ENCODE results near the gene CRX.
"Not testable (repeated sequence)": the region's sequence is repeated elsewhere in the genome, so short reads cannot be mapped to it uniquely, and the experiment has no call there.

The CRX gene

DNA sequence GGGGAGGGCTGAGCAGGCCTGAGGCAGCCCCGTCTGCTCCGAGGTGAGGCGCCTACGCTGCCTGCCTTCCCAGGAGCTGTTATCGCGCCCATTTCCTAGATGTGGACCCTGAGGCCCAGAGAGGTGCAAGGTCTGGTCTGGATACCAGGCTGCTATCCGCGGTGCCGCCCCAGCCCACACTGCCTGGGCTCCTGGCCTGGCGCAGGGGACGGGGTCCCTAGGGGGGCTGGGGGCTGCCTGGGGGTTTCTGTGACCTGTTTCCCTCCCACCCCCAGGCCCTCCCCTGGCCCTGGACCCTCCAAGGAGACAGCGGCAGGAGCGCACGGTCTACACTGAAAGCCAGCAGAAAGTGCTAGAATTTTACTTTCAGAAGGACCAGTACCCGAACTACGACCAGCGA lies 38.1 kb downstream of the CRX start:
- not testable (repeated sequence) for DNase-seq (ENCODE audit: low read depth in 2 of 2)

DNA sequence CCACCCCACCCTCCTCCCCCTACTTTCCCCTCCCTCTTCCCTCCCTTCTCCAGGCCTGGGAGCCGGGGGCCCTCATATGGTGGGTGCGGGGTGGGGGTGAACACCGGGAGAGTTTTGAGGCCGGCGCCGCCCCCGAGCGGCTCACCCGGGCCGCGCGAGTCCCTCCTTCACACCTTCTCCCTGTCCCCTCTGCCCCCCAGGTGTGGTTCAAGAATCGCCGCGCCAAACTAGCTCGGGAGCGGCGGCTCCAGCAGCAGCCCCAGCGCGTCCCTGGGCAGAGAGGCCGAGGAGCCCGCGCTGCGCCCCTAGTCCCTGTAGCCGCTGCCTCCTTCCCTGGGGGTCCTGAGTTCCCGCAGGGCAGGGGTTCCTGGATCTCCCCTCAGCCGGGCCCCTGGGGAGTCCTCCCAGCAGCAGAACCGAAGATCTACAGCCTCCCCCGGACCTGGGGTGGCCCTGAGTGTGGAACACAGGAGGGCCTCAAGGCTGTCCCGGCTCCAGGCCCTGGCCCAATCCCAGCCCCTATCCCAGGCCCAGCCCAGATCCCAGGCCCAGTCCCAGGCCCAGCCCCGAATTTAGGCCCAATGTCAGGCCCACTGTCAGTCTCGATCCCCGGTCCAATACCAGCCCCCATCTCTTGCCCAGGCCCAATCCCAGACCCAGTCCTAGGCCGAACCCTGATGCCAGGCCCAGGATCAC lies 39.0 kb downstream of the CRX start:
- no peak for DNase-seq (ENCODE audit: low read depth in 2 of 2)

DNA sequence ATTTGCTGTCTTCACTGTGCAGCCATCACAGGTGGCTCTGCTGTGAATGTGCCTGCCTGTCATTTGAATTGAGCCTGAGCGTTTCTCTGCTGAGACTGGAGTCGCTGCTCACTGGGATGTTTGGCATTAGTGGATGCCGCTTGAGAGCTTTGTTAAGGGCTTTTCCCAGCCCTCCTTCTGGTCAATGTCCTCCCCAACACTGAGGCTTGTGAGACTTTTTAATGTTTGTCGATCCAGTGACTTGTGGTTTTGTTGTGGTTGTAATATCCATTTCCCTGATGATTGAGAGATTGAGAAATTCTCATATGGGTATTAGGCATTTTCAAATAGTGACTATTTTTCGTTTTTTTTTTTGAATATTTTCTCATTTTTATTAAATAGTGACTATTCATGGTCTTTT lies 39.9 kb downstream of the CRX start:
- DNase-seq (ENCODE audit: low read depth in 2 of 2), result no peak

DNA sequence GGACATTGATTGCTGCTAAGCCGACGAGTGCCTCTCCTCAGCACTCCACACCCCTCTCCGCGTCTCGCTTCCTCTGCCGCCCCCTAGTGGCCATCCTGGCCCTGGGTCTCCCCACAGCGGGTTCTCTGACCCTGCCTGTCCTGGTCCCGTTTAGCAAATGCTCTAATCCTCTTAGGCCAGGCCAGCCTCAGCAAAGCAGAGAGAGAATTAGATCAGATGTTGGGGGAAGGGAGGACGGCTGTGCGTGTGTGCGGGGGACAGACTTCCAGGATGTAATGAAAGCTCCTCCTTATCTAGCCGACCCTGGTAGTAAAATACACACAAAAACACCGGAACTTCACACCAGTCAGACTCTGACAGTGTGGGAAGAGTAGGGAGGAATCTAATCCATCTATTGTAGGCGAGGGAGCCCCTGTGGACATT lies 41.8 kb downstream of the CRX start:
- DNase-seq (ENCODE audit: low read depth in 2 of 2), result peak; percentile 62 to 77

DNA sequence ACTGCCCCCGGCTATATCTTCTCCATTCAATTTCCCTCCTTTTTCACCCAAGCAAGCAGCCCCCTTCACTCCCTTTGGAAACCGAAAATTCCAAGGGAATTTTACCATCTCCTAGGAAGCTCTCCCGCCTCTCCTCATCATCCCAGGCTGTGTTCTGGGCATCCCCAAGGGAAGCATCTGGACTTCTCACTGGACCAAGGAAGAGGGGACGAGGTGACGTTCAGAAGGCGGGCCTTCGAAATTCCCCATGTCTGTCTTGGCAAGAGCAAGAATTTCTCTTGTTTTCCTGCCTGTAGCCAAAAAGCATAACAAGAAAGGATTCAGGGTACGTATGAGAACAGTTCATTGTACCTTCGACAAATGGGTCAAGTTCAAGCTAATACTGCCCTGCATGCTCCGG lies 43.4 kb downstream of the CRX start:
- DNase-seq (ENCODE audit: low read depth in 2 of 2), result no peak

DNA sequence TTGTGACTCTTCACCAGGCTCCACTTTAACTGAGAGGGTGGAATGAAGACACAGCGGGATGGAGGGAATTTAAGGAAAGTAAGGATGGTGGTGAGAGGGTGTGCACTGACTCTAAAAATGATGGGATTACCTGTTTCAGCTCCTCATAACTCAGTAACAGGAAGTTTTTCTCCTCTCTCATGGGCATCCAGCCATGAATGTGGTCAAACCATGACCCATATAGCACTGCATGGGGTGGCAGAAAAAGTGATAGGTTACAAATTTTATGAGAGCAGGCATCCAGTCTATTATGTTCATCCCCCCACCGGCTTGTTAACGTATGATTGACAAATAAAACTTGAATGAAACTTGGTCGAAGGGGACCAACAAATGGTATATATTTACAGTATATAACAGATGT lies 57.2 kb downstream of the CRX start:
- no peak for DNase-seq (ENCODE audit: low read depth in 2 of 2)

DNA sequence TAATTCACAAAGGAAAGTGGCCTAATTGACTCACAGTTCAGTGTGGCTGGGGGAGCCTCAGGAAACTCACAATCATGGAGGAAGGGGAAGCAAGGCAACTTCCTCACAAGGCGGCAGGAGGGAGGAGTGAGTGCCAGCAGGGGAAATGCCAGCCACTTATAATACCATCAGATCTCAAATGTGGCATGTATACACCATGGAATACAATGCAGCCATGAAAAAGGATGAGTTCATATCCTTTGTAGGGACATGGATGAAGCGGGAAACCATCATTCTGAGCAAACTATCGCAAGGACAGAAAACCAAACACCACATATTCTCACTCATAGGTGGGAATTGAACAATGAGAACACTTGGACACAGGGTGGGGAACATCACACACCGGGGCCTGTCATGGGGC lies 57.6 kb downstream of the CRX start:
- DNase-seq (ENCODE audit: low read depth in 2 of 2), result not testable (repeated sequence)

DNA sequence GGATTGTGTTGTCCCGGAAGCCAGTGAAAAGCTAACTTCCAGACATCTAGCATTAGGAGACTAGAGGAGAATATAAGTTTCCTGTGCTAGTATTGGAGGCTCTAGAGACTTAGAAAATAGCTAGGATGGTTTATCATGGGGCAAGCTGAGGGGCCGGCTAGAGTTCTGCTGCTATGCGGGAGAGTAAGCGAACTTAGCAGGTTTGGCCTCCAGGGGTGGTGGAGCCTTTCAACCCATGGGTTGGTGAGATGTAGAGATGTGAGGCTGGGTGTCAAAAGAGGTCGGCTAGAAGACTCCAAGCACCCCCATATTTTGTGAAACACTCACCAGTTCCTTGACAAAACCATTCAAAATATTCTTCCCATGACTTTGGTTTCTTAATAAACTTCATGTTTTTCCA lies 60.0 kb downstream of the CRX start:
- DNase-seq (ENCODE audit: low read depth in 2 of 2), result no peak

DNA sequence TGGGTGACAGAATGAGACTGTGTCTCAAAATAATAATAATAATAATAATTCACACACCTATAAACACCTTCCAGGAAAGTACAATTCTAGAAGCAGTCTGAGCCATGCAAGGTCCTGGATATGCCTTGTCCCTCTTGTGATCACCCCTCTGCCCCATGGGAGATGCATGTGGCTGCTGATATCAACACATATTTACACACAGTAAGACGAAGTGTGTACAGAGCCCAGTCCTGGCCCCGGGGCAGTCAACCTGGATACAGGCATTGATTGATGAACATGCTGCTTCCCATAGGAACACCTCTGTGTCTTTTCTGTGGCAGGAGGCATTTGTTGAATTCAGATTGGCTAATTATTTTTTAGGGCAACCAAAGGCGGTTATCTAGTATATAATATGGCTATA lies 61.2 kb downstream of the CRX start:
- no peak for DNase-seq (ENCODE audit: low read depth in 2 of 2)

DNA sequence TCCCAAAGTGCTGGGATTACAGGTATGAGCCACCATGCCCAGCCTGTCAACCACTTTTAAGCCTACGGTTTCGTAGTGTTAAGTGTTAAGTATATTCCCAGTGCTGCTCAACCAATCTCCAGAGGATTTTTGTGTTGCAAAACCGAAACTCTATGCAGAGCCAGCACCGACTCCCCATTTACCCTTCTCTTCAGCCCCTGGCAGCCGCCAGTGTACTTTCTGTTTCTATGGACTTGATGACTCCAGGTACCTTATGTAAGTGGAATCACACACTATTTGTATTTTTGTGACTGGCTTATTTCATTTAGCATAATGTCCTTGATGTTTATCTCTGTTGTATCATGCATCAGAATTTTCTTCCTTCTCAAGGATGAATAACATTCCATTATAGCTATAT lies 63.3 kb downstream of the CRX start:
- no peak for DNase-seq (ENCODE audit: low read depth in 2 of 2)

DNA sequence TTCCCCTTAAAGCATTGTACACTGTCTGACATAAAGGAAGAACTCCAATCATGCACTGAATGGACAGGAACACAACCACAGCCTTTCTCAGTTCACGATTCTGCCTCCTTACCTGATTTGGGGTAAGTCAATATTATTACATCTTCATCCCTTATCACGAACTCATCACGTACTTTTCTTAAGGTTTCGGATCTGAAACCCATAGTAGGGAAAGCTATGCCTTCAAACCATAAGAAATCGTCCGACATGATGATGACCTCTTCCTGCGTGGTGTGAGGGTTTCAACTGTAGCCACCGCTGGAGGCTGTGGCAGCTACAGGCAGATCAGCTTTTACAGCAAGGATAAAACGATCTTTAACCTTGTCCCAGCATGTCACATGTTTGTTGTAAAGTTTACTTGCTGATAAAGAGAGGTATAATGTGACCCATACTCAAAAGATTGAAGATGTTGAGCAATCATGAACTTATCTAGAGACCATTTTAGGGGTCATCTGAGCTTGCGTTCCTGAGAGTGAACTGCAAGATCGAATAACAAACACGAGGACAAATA lies 64.3 kb downstream of the CRX start, which contains the start of gene SULT2A1:
Gene SULT2A1 (minus strand): TSS at position 306 of the 550 bp plus-strand sequence. CDS start 58 bp downstream, at position 248.
- DNase-seq (ENCODE audit: low read depth in 2 of 2), result no peak

DNA sequence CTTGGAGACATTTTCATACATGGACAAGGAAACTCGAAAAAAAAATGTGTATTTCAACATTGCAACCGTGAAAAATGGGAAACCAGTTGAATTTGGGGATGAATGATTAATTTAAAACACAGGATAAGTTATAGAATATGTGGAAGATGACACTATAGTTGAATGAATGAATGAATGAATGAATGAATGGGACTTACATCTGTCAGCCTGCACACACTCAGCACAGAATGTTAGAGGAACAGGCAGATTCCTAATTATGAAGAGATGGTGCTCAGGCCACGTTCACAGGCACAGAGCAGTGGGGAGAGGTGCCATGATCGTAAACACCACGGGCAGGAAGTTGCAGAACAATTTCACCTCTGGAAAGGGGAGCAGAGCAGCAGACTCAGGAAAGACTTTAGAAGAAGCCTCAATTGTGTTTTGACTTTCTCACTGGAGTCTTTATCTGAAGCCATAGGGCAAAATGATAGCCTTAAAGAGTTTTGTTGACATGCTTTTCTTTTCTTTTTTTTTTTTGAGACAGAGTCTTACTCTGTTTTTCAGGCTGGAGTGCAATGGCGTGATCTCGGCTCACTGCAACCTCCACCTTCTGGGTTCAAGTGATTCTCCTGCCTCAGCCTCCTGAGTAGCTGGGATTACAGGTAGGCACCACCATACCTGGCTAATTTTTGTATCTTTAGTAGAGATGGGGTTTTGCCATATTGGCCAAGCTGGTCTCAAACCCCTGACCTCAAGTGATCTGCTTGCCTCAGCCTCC lies 69.3 kb downstream of the CRX start:
- DNase-seq (ENCODE audit: low read depth in 2 of 2), result no peak

DNA sequence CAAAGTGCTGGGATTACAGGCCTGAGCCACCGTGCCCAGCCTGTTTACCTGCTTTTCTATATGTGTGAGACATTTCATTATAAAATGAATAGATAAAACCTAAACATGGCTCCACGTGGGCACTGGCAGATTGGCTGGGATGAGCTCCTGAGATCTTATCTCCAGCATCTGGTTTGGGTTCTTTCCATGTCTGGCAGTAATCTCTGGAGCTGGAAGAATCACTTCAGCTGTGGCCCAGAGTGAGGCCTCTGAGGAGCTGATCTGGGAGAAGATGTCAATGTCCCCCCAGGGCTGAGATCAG lies 69.8 kb downstream of the CRX start:
- no peak for DNase-seq (ENCODE audit: low read depth in 2 of 2)

DNA sequence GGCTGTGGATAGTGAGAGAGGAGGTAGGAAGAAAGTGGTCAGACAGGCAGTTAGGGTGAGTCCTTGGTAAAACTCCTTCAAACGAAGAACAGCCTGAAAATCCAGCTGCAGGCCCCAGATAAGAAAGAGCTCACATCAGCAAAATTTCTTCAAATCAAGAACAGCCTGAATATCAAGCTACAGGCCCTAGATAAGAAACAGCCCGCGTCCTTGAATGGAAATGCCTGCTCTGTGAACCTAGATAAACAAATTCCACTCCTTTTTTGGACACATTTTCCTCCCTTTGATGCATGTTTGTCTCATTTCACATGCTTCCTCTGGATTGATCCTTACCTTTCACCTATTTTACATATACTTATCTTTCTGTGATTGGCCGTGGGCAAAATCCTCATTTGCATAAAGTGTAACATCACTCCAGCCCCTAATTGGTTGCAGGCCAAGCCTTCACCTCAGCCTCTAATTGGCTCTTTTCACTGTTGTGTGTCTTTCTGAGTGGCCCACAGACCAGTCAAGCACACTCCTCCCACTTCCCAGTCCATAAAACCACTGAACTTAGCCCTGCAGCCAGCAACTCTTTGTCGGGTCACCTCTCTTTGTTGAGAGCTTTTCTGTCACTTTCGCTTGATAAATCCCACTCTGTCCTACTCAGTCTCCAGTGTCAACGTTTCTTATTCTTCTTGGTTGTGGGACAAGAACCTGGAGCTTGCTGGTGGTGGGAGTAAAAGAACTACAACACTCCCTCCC lies 70.4 kb downstream of the CRX start:
- no peak for DNase-seq (ENCODE audit: low read depth in 2 of 2)
